ENCODE data around the gene TMEM198.

DNA sequence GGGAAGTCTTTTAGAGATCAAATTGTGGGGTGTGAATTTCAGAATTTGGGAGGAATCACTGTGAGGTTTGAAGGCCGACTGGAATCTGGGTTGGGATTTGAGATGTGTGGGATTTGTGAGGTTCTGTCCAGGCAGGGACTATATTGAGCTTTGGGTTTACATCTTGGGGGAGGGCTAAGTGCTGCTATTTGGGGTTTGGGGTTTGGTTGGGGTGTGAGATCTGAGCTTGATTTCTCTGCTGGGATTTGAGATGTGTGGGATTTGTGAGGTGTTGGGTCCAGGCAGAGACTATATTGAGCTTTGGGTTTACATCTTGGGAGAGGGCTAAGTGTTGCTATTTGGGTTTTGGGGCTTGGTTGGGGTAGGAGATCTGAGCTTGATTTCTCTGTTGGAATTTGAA lies 44.3 kb upstream of the TMEM198 start:
- no peak for TF ChIP-seq POLR2A (IDR thresholded peaks at IDR 0.05)
- TF ChIP-seq, protein P1, sequence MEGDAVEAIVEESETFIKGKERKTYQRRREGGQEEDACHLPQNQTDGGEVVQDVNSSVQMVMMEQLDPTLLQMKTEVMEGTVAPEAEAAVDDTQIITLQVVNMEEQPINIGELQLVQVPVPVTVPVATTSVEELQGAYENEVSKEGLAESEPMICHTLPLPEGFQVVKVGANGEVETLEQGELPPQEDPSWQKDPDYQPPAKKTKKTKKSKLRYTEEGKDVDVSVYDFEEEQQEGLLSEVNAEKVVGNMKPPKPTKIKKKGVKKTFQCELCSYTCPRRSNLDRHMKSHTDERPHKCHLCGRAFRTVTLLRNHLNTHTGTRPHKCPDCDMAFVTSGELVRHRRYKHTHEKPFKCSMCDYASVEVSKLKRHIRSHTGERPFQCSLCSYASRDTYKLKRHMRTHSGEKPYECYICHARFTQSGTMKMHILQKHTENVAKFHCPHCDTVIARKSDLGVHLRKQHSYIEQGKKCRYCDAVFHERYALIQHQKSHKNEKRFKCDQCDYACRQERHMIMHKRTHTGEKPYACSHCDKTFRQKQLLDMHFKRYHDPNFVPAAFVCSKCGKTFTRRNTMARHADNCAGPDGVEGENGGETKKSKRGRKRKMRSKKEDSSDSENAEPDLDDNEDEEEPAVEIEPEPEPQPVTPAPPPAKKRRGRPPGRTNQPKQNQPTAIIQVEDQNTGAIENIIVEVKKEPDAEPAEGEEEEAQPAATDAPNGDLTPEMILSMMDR (IDR thresholded peaks at IDR 0.05), result no peak
